GM19023 (cell line): ENCODE measurements around the gene COLEC11.

Source experiments
- ATAC-seq: cut with Tn5 transposase; IDR thresholded peaks from one replicate; pipeline ENCODE4 v1.9.1; 2021; ENCODE audit warnings: mild to moderate bottlenecking, moderate library complexity; ENCODE audit not compliant: unreplicated experiment

The COLEC11 gene

GRCh38 chr2:3670376-3670775 lies 75.5 kb downstream of the COLEC11 start:
- ATAC-seq = no peak

DNA sequence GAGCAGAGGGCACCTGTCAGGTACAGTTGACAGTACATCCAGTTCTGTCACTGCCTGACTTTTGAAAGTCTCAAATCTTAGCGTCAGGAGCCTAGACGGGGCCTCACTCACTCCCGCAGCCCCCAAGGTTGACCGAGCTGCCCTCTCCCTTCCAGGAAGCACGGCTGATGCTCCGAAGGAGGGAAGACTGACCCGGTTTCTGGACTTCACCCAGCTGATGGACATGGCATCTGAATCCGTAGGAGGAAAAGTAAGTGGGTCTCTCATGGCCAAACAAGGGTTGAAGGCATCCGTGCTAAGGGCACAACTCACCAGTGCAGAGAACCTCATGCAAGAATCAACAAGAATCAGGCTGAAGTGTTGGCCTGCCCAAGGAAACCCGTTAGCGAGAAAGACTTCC lies 76.0 kb downstream of the COLEC11 start:
- ATAC-seq = no peak

DNA sequence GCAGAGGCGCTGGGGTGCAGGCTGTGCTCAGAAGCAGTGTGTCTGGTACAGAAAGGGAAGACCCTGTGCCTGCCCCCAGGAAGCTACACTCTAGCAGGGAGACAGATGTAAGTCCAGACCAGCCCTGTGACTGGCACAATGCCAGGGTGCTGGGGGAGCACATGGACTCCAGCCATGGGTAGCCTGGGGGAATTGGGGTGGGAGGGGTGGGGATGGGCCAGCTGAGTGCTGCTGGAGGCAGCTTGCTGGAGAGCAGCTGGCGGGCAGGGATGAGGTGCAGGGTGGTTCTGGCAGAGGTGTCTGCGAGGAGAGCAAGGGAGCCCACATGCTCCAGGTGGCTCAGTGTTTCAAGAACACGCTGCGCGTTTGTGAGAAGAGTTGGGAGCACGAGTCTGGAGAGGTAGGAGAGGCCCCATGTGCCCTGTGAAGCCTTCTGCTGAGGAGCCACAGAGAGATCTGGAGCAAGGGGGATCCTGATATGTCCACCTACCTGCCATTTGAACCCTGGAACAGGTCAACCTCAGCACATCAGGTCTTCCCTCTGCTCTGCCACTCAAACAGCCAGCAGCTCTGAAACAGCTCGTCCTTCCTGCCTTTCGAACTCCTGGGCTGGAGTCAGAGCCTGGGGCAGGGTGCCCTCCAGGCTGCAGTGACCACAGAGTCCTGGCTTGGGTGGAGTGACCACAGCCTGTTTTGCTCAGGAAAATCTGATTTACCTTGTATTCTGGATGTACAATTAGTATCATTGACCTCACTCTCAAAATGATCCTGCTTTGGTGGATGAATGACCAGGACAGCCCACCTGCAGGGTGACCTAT lies 78.2 kb downstream of the COLEC11 start:
- no peak for ATAC-seq

GRCh38 chr2:3674066-3674845 lies 79.3 kb downstream of the COLEC11 start:
- no peak for ATAC-seq

GRCh38 chr2:3675687-3676086 lies 80.8 kb downstream of the COLEC11 start:
- no peak for ATAC-seq

- no peak for ATAC-seq
These were observed 82.5 kb downstream of the COLEC11 start for GRCh38 chr2:3677436-3677835.

- no peak for ATAC-seq
These were observed 83.3 kb downstream of the COLEC11 start for GRCh38 chr2:3678212-3678611.

DNA sequence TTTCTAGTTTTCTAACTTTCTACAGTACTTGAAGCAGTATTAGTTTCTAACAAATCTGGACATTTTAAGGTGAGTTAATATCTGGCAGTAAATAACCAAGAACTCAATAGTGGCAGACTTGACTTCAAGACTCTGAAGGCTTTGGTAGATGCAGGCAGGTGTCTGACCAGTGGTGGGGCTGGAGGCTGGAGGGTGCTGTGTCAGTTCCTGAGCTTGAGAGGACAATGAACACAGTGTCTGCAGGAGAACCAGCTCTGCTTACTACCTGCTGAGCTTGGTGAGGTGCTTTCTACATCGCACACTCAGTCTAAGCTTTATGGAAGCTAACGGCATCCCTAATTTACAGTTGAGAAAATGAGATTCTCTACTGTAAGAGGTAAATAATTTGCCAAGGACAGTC lies 84.3 kb downstream of the COLEC11 start:
- ATAC-seq = no peak

DNA sequence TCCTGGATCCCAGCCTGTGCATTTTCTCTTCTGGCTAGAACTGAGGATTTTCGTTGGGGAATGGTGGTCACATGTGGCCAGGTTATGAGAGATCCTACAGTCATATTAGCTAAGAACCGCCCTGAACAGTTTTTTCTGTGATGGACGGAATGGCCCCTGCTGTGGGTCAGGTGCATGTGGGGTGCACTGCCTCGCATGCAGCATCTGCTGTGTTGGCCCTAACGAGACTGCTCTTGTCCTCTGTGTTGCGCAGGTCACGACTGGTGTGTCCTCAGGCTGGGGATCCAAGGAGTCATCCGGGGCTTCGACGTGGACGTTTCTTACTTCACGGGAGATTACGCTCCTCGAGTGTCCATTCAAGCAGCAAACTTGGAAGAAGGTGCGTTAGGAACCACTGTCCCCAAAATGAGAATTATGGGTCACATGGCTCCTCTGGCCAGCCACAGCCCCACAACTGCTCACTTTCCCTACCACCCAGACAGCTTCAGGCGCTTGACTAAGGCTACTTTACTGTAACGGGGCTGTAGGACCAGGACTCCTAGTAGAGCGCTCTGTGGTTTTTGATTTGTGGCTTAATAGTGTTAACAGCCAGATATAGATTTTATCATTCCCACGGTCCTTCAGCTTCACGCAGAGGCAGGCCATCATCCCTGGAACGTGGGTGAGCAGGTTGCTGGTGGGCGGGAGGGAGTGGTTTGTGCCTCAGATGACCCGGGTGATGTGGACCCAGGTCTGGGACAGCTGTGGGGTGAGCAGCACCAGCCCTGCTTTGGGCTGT lies 84.9 kb downstream of the COLEC11 start:
- no peak for ATAC-seq

DNA sequence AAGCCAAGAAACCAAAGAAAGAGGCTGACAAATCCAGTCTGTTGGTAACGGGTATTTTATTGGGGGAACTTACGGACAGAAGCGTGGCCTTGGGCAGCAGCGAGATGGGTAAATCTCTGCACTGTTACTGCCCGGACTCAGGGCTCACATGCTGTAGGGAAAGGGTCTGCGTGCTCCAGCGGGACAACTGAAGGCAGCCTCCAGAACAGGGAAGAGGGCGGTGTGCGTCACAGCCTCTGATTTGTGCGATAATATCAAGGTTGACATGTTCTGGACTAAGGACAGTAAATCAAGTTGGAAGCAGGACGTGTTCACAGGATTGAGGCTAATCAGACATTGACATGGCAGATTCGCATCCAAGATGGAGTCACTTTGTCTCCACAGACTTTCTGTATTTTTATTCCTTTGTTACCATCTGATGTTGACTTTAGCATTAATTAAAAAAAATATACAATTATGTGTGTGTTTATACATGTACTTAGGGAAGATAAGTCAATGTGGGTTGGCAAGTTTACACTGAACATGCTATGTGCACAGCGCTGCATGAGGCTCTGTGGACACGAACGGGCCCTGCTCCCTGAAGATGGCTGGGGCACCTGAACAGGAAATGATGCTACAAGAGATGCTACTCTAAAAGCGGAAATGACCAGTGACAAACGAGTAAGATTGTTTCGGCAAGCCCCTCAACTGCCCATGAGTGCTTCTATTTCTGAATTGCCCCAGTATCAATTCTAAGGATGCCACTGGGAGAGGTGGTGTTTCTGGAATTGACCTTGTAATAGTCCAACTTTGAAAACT lies 85.8 kb downstream of the COLEC11 start:
- no peak for ATAC-seq

DNA sequence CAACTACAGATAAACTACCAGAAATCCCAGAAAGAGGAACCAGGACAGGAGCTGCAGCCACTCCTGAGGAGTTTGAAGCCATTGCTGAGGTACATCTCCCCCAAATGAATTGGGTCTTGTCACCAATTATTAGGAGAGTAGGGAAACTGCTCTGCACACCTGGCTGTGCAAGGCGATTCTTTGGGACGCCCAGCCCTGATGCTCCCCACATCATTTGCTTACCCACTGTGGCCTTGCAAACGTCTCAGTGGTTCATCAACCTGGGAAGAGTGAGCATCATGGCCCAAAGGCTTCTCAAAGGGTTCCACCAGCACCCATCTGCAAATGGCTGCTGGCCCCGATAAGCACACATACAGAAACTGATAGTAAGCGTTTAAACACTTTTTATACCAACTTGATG lies 86.7 kb downstream of the COLEC11 start:
- ATAC-seq = no peak

DNA sequence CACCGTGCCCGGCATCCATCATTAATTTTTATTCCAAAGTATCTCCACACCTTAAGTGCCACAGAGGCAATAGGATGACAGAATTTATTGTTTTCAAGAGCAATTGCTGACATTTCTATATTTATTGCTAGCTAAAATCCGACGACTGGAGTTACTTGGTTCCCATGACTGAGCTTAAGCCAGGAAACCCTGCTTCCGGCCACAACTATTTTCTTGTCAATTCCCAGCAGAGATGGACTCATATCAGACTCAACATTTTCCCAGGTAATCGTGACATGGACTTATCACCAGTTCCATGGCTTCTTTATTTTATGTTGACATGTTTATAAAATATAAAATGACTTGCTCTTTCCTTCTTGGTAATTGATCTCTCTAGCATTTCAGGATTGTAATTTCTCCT lies 87.9 kb downstream of the COLEC11 start:
- no peak for ATAC-seq

DNA sequence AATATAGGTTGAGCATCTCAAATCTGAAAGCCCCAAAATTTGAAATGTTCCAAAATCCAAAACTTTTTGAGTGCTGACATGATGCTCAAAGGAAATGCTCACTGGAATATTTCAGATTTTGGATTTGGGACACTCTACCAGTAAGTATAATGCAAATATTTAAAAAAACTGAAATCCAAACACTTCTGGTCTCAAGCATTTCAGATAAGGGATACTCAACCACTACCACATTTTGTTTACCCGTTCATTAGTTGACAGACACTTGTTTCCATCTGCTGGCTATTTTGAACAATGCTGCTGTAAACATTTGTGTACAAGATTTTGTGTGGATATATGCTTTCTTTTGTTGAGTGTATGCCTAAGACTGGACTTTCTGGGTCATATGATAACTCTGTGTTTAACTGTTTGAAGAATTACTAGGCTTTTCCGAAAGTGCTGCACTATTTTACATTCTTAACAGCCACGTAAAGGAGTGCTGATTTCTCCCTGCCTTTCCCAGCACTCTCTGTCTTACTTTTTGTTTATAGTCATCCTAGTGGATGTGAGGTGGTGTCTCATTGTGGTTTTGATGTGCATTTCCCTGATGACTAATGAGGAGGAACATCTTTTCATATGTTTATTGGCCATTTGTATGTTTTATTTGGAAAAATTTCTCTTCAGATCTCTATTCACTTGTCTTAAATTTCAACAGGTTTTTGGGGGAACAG lies 89.0 kb downstream of the COLEC11 start:
- ATAC-seq = no peak

DNA sequence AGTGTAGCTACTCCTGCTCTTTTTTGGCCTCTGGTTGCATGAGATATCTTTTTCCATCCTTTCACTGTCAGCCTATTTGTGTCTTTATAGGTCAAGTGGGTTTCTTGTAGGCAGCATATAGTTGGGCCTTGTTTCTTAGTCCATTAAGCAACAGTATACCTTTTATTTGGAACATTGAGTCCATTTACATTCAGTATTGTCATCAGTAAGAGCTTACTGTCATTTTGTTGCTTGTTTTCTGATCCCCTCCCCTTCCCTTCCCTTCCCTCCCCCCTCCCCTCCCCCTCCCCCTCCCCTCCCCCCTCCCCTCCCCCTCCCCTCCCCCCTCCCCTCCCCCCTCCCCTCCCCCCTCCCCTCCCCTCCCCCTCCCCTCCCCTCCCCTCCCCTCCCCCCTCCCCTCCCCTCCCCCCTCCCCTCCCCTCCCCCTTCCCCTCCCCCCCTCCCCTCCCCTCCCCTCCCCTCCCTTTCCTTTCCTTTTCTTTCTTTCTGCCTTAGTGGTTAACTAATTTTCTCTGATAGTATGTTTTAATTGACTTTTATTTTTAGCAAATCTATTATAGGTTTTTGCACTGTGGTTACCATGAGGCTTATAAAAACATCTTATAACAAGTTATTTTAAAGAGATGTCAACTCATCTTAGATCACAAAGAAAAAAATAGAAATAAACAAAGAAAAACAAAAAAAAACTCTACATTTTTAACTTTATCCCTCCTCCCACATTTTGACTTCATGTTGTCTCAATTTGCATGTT lies 95.3 kb downstream of the COLEC11 start:
- ATAC-seq = no peak

- ATAC-seq = no peak
These were observed 97.5 kb downstream of the COLEC11 start for GRCh38 chr2:3692375-3692774.
